ENCODE data around the gene VPREB1.
"Not testable (repeated sequence)": the region's sequence is repeated elsewhere in the genome, so short reads cannot be mapped to it uniquely, and the experiment has no call there.

The VPREB1 gene

DNA sequence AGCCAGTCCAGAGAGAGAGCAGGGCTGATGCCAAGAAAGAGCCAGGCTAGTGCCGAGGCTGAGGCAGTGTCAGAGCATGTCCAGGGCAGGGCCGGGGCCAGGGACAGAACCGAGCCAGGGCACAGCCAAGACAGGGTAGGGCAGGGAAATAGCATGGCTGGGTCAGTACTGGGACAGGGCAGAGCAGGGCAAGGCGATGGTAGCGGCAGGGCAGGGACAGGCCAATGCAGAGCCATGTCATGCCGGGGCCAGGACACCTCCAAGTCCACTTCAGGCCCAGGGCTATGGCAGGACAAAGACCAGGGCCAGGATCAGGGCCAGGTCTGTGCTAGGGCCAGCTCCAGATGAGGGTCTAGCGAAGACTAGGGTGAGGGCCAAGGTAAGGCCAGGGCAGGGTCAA lies 48.9 kb downstream of the VPREB1 start:
- CTCF ChIA-PET, POLR2A ChIA-PET: not testable (repeated sequence)

DNA sequence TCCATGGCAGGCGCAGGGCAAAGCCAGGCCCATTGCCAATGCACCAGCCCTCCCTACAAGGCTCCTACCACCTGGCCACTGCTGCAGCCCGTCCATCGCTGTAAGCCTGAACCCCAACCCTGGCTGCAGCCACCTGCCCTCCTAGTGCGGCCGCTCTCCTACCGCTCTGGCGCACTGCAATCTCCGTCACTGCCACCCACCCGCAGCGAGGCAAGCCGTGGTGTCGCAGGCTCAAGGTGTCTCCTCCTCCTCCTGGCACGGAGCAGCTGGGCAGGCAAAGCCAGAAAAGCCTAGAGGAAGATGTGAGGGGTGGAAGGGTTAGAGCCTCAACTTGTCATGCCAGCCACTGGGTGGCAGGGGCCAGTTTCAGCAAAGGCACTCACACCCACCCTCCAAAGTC lies 50.1 kb downstream of the VPREB1 start:
- DNase-seq (ENCODE audit: extremely low spot score); POLR2A ChIA-PET; CTCF ChIA-PET: not testable (repeated sequence)

More for the DNA sequence above, 48.9 kb downstream of the VPREB1 start:
- not testable (repeated sequence) for DNase-seq (ENCODE audit: extremely low spot score)

Data from HEK293T (cell line).